Mucosa of rectum (tissue), 2 donors: ENCODE measurements around the gene IGF2BP2.

ENCODE experiments used
- H3K27ac ChIP-seq, 2 donors: one replicate each; pipeline ENCODE4 v1.7.0; 2013; ENCODE audit warnings: inconsistent platforms in 2 of 2, low read depth in 2 of 2, low read length in 2 of 2
- H3K27me3 ChIP-seq, 2 donors: one replicate each; pipeline ENCODE4 v1.7.0; 2013; ENCODE audit warnings: low read length in 2 of 2; ENCODE audit not compliant: control insufficient read depth in 2 of 2, insufficient read depth in 2 of 2
- H3K36me3 ChIP-seq, 2 donors: one replicate each; pipeline ENCODE4 v1.7.0; 2013; ENCODE audit warnings: low read length in 2 of 2; ENCODE audit not compliant: control insufficient read depth in 2 of 2, insufficient read depth in 2 of 2
- H3K4me1 ChIP-seq, 2 donors: one replicate each; pipeline ENCODE4 v1.7.0; 2013; ENCODE audit warnings: low read length in 2 of 2, mild to moderate bottlenecking in 1 of 2; ENCODE audit not compliant: control insufficient read depth in 2 of 2, insufficient read depth in 2 of 2
- H3K4me3 ChIP-seq, 2 donors: one replicate each; pipeline ENCODE4 v1.7.0; 2013; ENCODE audit warnings: low read length in 2 of 2
- H3K9ac ChIP-seq, 2 donors: one replicate each; pipeline ENCODE4 v1.7.0; 2013; ENCODE audit warnings: low read length in 2 of 2, low read depth in 1 of 2, mild to moderate bottlenecking in 1 of 2
- H3K9me3 ChIP-seq, 2 donors: one replicate each; pipeline ENCODE4 v1.7.0; 2013; ENCODE audit warnings: low read length in 2 of 2; ENCODE audit not compliant: control insufficient read depth in 2 of 2
- donor health status: healthy.
- donor health status: Normal muscosa, but diverticular disease.

IGF2BP2 gene

GRCh38 chr3:185757176-185757575 lies 67.7 kb downstream of the IGF2BP2 start:
- Histone ChIP-seq H3K27me3 (no peaks in the 10 kb centered on the region), H3K4me1 (peaks cover 18 to 38% of the 10 kb centered on the region in 2 donors), H3K9ac (no peak overlapping the region), H3K36me3 (no peaks in the 10 kb centered on the region), H3K27ac (no peak overlapping the region), H3K4me3 (no peak overlapping the region), H3K9me3 (no peaks in the 10 kb centered on the region)

DNA sequence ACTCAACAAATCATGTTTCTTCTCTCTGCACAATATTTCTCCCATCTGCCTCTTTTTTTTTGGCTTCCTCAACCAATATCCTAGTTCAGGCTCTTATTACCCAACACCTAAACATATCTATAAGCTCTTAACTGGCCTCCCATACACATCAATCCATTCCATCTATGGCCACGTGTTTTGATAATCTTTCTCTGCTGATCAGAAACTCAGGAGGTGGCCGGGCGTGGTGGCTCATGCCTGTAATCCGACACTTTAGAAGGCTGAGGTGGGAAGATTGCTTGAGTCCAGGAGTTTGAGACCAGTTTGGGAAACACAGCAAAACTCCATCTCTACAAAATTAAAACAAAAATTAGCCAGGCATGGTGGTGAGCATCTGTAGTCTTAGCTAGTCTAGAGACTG lies 68.4 kb downstream of the IGF2BP2 start:
- H3K4me3 ChIP-seq = no peak overlapping the region

GRCh38 chr3:185754920-185755319 lies 69.9 kb downstream of the IGF2BP2 start:
- no peak overlapping the region for H3K4me3 ChIP-seq
- no peaks in the 10 kb centered on the region for H3K27me3 ChIP-seq
- no peaks in the 10 kb centered on the region for H3K9me3 ChIP-seq
- no peak overlapping the region for H3K9ac ChIP-seq
- H3K36me3 ChIP-seq = no peaks in the 10 kb centered on the region
- H3K27ac ChIP-seq = no peak overlapping the region
- H3K4me1 ChIP-seq = peaks cover 14 to 32% of the 10 kb centered on the region in 2 donors

More for the DNA sequence above, 68.4 kb downstream of the IGF2BP2 start:
- Histone ChIP-seq H3K9ac (no peak overlapping the region), H3K36me3 (no peaks in the 10 kb centered on the region), H3K4me1 (peaks cover 18 to 38% of the 10 kb centered on the region in 2 donors), H3K27me3 (no peaks in the 10 kb centered on the region), H3K27ac (no peak overlapping the region), H3K9me3 (no peaks in the 10 kb centered on the region)

DNA sequence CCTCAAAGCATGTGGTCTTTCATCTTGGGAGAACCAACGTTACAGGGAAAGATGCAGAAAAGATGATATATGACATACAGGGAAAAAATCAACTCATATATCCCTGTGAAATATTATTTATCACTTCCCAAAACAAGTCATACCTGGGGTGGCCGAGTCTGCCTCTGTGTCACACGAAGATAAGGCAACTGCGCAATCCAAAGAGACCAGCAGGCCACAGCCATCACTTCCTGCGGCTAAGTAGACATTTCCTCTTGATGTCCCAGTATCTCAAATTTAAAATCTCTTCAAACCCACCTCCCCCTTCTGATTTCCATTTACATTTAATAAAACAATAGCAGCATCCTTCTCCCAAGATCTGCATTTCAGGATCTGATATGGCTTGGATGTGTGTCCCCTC lies 71.5 kb downstream of the IGF2BP2 start:
- no peak overlapping the region for H3K27ac ChIP-seq
- H3K4me3 ChIP-seq = no peak overlapping the region
- H3K9ac ChIP-seq = no peak overlapping the region
- H3K4me1 ChIP-seq = peaks cover 7 to 28% of the 10 kb centered on the region in 2 donors
- H3K9me3 ChIP-seq = no peaks in the 10 kb centered on the region
- no peaks in the 10 kb centered on the region for H3K36me3 ChIP-seq
- H3K27me3 ChIP-seq = no peaks in the 10 kb centered on the region

DNA sequence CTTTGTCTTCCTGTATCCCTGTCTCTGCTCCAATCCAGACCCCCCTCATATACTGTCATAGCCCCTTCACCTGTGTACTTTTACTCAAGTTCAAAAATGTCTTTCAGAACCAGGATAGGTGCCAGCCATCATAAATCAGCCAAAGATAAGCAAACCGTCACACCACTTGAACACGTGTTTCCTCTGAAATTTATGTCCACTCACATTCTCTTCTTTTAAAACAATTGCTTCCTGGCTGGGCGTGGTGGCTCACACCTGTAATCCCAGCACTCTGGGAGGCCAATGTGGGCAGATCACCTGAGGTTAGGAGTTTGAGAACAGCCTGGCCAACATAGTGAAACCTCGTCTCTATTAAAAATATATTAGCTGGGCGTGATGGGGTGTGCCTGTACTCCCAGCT lies 74.1 kb downstream of the IGF2BP2 start:
- Histone ChIP-seq H3K4me1 (peaks cover 17 to 31% of the 10 kb centered on the region in 2 donors), H3K9ac (peak overlapping the region in 1 of 2 donors; percentile 6), H3K9me3 (no peaks in the 10 kb centered on the region), H3K36me3 (no peaks in the 10 kb centered on the region), H3K27ac (peak overlapping the region; percentile 65 to 79), H3K27me3 (no peaks in the 10 kb centered on the region), H3K4me3 (no peak overlapping the region)

DNA sequence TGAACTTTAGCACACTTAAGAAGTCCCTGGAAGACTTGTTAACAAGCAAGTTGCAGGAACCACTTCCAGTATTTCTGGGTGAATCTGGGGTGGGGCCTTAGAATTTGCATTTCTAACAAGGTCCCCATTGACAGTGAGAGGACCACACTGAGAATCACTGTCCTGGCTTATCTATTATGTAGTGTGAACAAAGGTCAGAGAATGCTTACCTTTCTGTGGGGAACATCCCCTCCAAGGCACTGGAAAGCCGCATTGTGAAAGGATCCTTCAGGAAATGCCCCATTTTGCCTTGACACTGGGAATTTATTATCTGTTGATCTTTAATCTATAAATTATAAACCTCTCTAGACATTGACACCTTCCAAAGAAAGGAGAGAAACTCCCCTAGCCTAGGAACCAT lies 74.8 kb downstream of the IGF2BP2 start:
- Histone ChIP-seq H3K9me3 (no peaks in the 10 kb centered on the region), H3K4me1 (peaks cover 21 to 38% of the 10 kb centered on the region in 2 donors), H3K9ac (no peak overlapping the region), H3K36me3 (no peaks in the 10 kb centered on the region), H3K27ac (peak overlapping the region; percentile 65 to 79), H3K4me3 (no peak overlapping the region), H3K27me3 (no peaks in the 10 kb centered on the region)

- H3K9ac ChIP-seq = peak overlapping the region in 1 of 2 donors; percentile 70
- peaks cover 21 to 41% of the 10 kb centered on the region in 2 donors for H3K4me1 ChIP-seq
- no peaks in the 10 kb centered on the region for H3K9me3 ChIP-seq
- peak overlapping the region; percentile 6 to 64 for H3K4me3 ChIP-seq
- no peaks in the 10 kb centered on the region for H3K36me3 ChIP-seq
- no peaks in the 10 kb centered on the region for H3K27me3 ChIP-seq
- H3K27ac ChIP-seq = peak overlapping the region; percentile 65 to 89
These were observed 78.4 kb downstream of the IGF2BP2 start for GRCh38 chr3:185746470-185746869.

GRCh38 chr3:185744997-185745843 lies 79.6 kb downstream of the IGF2BP2 start:
- Histone ChIP-seq H3K36me3 (no peaks in the 10 kb centered on the region), H3K4me3 (no peak overlapping the region), H3K27ac (peak overlapping the region; percentile 65 to 89), H3K9me3 (no peaks in the 10 kb centered on the region), H3K27me3 (no peaks in the 10 kb centered on the region), H3K4me1 (peaks cover 17 to 36% of the 10 kb centered on the region in 2 donors), H3K9ac (peak overlapping the region in 1 of 2 donors; percentile 8)

GRCh38 chr3:185741586-185741985 lies 83.3 kb downstream of the IGF2BP2 start:
- Histone ChIP-seq H3K9ac (no peak overlapping the region), H3K27me3 (no peaks in the 10 kb centered on the region), H3K4me3 (no peak overlapping the region), H3K9me3 (no peaks in the 10 kb centered on the region), H3K4me1 (peaks cover 12 to 25% of the 10 kb centered on the region in 2 donors), H3K36me3 (no peaks in the 10 kb centered on the region), H3K27ac (no peak overlapping the region)

DNA sequence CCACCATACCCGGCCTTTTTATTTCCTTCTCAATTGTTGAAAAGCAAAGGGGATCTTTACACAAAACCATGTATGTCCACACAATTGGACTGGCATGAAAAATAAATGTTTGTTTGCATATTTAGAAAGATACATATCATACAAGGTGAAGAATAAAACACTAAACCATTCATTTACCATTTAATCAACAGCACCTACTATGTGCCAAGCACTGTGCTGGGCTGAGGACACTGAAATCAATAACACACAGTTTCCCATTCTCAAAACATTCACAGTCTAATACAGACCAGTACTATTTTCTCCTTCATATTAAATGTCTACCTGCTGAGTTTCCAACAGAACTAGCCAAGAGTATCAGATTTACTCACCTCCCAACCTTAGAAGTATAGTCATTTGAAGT lies 84.7 kb downstream of the IGF2BP2 start:
- Histone ChIP-seq H3K4me3 (no peak overlapping the region), H3K4me1 (peaks cover 0 to 12% of the 10 kb centered on the region in 2 donors), H3K9ac (no peak overlapping the region), H3K27ac (no peak overlapping the region), H3K36me3 (no peaks in the 10 kb centered on the region), H3K27me3 (no peaks in the 10 kb centered on the region), H3K9me3 (no peaks in the 10 kb centered on the region)
